Body of pancreas (tissue), 4 donors: Measurements from ENCODE around the gene SSC4D. TPM values are rescaled to one million over a fixed set of nuclear protein-coding genes. Genes with fewer than 3 reads are reported as not detected.

ENCODE experiments used
- ATAC-seq: fragments of 150-250 bp; one replicate; pipeline ENCODE4 v1.9.1; 2016
- DNase-seq, 4 donors: peaks; one replicate each; pipeline ENCODE4 v3.0.0-alpha.2; 2019
- H3K27ac ChIP-seq, 4 donors: fragments of 200-600 bp; sonication (generic); 1 replicate in 3 of 4; 2 replicates in 1 of 4; pipeline versions ENCODE4 v1.5.1 to v1.6.1; 2016 to 2019; ENCODE audit warnings: mild to moderate bottlenecking in 1 of 4, mixed read lengths in 1 of 4, moderate library complexity in 1 of 4
- H3K27me3 ChIP-seq, 2 donors: fragments of 200-600 bp; sonication (generic); one replicate each; pipeline ENCODE4 v1.6.0; 2016; ENCODE audit warnings: mild to moderate bottlenecking in 1 of 2
- H3K36me3 ChIP-seq, 2 donors: fragments of 200-600 bp; sonication (generic); replicated peaks in 1 of 2; 2 replicates each; pipeline ENCODE4 v1.5.1; 2016; ENCODE audit warnings: low read depth in 2 of 2; ENCODE audit not compliant: insufficient read depth in 1 of 2
- H3K4me1 ChIP-seq: fragments of 200-600 bp; sonication (generic); one replicate; pipeline ENCODE4 v1.6.0; 2016
- H3K4me3 ChIP-seq, 2 donors: fragments of 200-600 bp; sonication (generic); 1 replicate in 1 of 2; 2 replicates in 1 of 2; pipeline ENCODE4 v1.5.1; 2016 to 2019
- H3K9me3 ChIP-seq, 3 donors: fragments of 200-600 bp; sonication (generic); 1 replicate in 2 of 3; 2 replicates in 1 of 3; pipeline ENCODE4 v1.5.1; 2016
- POLR2A ChIP-seq, 3 donors: fragments of 450-650 bp; IDR thresholded peaks; one replicate each; pipeline ENCODE4 v1.6.1; 2016; ENCODE audit warnings: antibody characterized with exemption in 3 of 3, mild to moderate bottlenecking in 2 of 3
- WGBS, 2 donors: methylation state at CpG; one replicate each; pipeline ENCODE4 v1.1.5; 2017; 5-methylcytosine and 5-hydroxymethylcytosine counted together
- intact Hi-C: fragments of 100-400 bp; cut with DNase I; formaldehyde crosslinking; loops from one replicate; pipeline ENCODE4 v1.15.1; 2023
- total RNA-seq, 2 donors: library from RNA; depleted of rRNA; stranded (reverse); fragments of >200 nt; gene quantifications; one replicate each; pipeline ENCODE4 v1.1.0, GENCODE V29; 2016
- TF ChIP-seq, protein P1 (sequence below), 7 experiments: fragments of 450-650 bp in 4 of 7; fragments of 200-600 bp in 3 of 7; sonication (generic) in 3 of 7; IDR thresholded peaks; one replicate each; pipeline ENCODE4 v1.5.1; 2016 to 2019; ENCODE audit warnings: antibody characterized with exemption in 7 of 7

The SSC4D gene
- total RNA-seq, 2 donors from 2014 or later, result 3.6 to 7.6 TPM

DNA sequence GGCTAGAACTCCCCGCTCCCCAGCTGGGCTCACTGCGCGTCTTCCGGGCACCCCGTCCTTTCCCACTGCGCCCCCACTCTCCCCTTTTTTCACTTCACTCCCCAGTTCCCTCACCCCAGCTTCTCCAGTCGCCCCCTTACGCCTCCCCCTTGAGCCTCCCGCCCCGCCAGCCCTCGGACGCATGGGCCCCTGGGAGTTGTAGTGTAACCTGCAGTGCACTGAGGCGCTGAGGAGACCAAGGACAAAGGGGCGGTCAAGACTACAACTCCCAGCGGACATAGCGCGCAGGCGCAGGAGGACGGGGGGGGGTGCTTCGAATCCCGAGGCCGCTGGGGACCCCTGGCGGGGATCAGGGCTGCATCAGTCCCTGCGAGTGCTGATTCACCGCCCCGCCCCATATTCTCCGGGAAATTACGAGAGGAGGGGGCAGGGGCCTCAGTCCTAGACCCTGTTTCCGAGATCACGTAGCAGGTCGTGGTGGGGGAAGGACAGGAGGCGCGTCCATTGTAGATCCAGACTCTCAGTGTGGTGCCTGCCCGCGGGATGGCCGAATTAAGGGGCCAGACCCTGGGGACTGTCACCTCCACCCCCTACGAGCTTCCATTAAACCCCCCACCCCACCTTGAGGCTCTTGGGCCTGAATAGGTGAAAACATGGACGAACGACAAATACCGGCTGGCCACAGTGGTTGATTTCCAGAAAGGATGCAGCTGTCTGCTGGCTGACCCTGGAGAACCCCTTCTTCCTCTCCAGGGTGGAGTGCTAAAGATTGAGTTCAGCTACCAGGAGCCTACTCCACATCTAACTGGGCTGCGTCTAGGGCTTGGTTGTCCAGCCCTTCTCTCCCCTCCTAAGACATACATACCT lies 50.2 kb downstream of the SSC4D start:
- intact Hi-C loops, result no loop called here
- ATAC-seq (peak; percentile 96), DNase-seq (peak; percentile 98 to 99 (median 99))
- Histone ChIP-seq H3K27me3 (no peaks in the 10 kb centered on the region), H3K9me3 (no peaks in the 10 kb centered on the region), H3K27ac (peak overlapping the region; percentile 97 to 100 (median 99)), H3K36me3 (no peaks in the 10 kb centered on the region), H3K4me3 (peak overlapping the region; percentile 86 to 89), H3K4me1 (peaks cover 36% of the 10 kb centered on the region)
- whole genome bisulfite sequencing, 2 donors, result 1 to 5% methylated on average over 19 to 40 of the region's 41 CpGs
- peak in 1 of 3 donors; percentile 5 for TF ChIP-seq POLR2A (IDR thresholded peaks at IDR 0.05)
- TF ChIP-seq, protein P1, sequence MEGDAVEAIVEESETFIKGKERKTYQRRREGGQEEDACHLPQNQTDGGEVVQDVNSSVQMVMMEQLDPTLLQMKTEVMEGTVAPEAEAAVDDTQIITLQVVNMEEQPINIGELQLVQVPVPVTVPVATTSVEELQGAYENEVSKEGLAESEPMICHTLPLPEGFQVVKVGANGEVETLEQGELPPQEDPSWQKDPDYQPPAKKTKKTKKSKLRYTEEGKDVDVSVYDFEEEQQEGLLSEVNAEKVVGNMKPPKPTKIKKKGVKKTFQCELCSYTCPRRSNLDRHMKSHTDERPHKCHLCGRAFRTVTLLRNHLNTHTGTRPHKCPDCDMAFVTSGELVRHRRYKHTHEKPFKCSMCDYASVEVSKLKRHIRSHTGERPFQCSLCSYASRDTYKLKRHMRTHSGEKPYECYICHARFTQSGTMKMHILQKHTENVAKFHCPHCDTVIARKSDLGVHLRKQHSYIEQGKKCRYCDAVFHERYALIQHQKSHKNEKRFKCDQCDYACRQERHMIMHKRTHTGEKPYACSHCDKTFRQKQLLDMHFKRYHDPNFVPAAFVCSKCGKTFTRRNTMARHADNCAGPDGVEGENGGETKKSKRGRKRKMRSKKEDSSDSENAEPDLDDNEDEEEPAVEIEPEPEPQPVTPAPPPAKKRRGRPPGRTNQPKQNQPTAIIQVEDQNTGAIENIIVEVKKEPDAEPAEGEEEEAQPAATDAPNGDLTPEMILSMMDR (IDR thresholded peaks at IDR 0.05), result peak; percentile 49 to 95 (median 93)

DNA sequence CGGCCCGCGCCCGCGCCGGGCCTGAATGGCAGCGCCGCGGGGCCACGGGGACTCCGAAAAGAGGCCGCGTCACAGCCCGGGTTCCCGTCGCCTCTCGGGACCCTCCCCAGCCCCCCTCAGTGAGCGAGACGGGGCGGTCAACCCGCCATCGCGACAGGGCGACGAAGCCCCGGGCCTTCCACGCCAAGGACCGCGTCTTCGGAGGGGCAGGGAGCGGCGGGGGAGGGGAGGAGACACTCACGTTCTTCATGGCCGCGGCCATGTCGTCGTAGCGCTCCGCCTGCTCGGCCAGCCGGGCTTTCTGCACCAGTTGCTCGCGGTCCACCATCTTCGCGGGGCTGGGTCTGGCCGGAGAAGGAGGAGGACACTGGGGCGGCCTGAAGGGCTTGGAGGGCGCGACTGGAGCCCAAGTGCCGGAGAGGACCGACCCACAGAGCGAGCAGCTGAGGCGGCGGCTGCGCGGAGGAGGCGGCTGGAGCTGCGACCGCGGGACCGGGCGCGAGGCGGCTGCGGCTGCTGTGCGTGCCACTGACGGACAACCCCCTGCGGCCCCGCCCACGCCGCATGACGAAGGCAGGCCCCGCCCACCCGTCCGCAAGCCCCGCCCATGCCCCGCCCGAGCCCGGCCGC lies 50.9 kb downstream of the SSC4D start, which contains the start of gene YWHAG:
TSS of gene YWHAG (minus strand) at position 511 of the 630 bp plus-strand sequence. CDS start at position 328, 183 bp downstream.
- Histone ChIP-seq H3K36me3 (no peaks in the 10 kb centered on the region), H3K4me1 (peaks cover 41% of the 10 kb centered on the region), H3K27ac (peak within 1 kb of the TSS; percentile 97 to 100 (median 99)), H3K9me3 (no peaks in the 10 kb centered on the region), H3K27me3 (no peaks in the 10 kb centered on the region), H3K4me3 (peak within 1 kb of the TSS; percentile 86 to 89)
- DNase-seq (peak; percentile 91 to 94 (median 91)), ATAC-seq (peak; percentile 83)
- intact Hi-C loops, result no loop called here
- peak; percentile 98 to 99 (median 99) for TF ChIP-seq POLR2A (IDR thresholded peaks at IDR 0.05)
- TF ChIP-seq, protein P1 (IDR thresholded peaks at IDR 0.05), result peak in 1 of 7 experiments; percentile 2
- WGBS, 2 donors, result 0% methylated on average over 6 to 75 of the region's 80 CpGs

DNA sequence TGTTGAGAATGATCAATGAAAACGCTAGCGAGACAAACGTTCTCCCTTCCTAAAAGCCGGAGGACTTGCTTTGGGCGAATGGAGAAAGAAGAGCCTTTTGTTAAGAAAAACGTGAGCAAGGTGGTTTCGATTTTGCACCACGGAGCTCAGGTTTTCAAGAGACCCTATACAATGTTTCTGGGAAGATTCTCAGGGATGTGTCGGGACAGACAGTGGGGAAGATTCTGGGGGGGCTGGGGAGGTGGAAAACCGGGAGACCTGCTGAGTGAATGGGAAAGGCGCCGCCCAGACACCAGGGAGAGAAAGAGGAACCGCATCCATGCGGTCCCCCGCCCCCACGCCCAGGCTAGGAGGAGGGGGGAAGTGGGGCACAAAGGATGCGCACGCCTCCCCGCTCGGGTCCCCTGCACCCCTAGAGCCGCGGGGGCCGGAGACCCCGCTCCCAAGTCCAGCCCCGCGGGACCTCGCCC lies 51.5 kb downstream of the SSC4D start:
- ATAC-seq, result peak; percentile 2
- peak; percentile 39 to 68 (median 58) for DNase-seq
- H3K4me1 ChIP-seq, result peaks cover 47% of the 10 kb centered on the region
- H3K9me3 ChIP-seq, result no peaks in the 10 kb centered on the region
- no peak for TF ChIP-seq POLR2A (IDR thresholded peaks at IDR 0.05)
- TF ChIP-seq, protein P1 (IDR thresholded peaks at IDR 0.05), result no peak
- intact Hi-C loops, result no loop called here
- no peaks in the 10 kb centered on the region for H3K36me3 ChIP-seq
- H3K27me3 ChIP-seq, result no peaks in the 10 kb centered on the region
- WGBS, 2 donors, result 0 to 1% methylated on average over 18 to 27 of the region's 27 CpGs
- H3K27ac ChIP-seq, result peak overlapping the region; percentile 97 to 100 (median 99)
- H3K4me3 ChIP-seq, result peak overlapping the region; percentile 86 to 89

DNA sequence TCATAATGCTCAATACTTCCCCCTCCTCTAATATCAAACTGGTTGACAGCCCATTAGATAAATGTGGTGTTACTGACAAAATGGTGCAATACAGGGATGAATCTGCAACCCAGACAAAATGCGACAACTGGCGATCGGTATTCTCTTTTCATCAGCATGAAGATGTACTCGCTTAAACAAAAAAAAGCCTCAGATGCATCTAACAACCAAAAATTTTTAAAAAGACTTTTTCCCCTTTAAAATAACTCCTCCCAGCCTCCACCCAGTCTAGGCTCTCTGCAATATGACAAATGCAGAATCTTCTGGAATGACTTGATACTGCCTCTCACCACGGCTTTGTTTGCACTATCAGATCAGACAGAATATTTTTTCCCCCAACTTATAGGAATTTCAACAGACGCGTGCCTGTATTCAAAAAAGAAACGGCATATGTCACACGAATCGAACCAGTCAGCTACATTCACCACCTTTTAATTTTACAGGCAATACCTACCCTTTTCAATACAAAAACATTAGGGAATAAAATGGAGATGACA lies 52.0 kb downstream of the SSC4D start:
- Histone ChIP-seq H3K4me3 (peak overlapping the region; percentile 86 to 89), H3K27me3 (no peaks in the 10 kb centered on the region), H3K27ac (peak overlapping the region; percentile 26 to 100 (median 99)), H3K4me1 (peaks cover 49% of the 10 kb centered on the region), H3K9me3 (no peaks in the 10 kb centered on the region), H3K36me3 (no peaks in the 10 kb centered on the region)
- intact Hi-C loops, result no loop called here
- no peak for TF ChIP-seq POLR2A (IDR thresholded peaks at IDR 0.05)
- TF ChIP-seq, protein P1 (IDR thresholded peaks at IDR 0.05), result no peak
- ATAC-seq (no peak), DNase-seq (no peak)
- 1% methylated on average over 10 of the region's 10 CpGs for WGBS, 2 donors
